Right atrium auricular region (tissue), 2 donors: ENCODE results near the gene DNAJB6. TPM values are rescaled to one million over a fixed set of nuclear protein-coding genes. Genes with fewer than 3 reads are reported as not detected.
"Not testable (repeated sequence)": the region's sequence is repeated elsewhere in the genome, so short reads cannot be mapped to it uniquely, and the experiment has no call there.

Experiments used
- DNase-seq: peaks from one replicate; pipeline ENCODE4 v3.0.0-alpha.2; 2019; ENCODE audit warnings: low spot score
- H3K27ac ChIP-seq, 2 donors: fragments of 200-600 bp; sonication (generic); 1 replicate in 1 of 2; 2 replicates in 1 of 2; pipeline ENCODE4 v1.5.1; 2016 to 2019
- H3K27me3 ChIP-seq, 2 donors: fragments of 200-600 bp; sonication (generic); one replicate each; pipeline versions ENCODE4 v1.5.1 to v1.6.0; 2017 to 2019
- H3K36me3 ChIP-seq: fragments of 200-600 bp; sonication (generic); one replicate; pipeline ENCODE4 v1.5.1; 2016
- H3K4me1 ChIP-seq, 2 donors: fragments of 200-600 bp; sonication (generic); one replicate each; pipeline versions ENCODE4 v1.5.1 to v1.6.0; 2017 to 2019
- H3K4me3 ChIP-seq, 2 donors: fragments of 200-600 bp; sonication (generic); 1 replicate in 1 of 2; 2 replicates in 1 of 2; pipeline ENCODE4 v1.5.1; 2017 to 2019; ENCODE audit warnings: mild to moderate bottlenecking in 1 of 2, moderate library complexity in 1 of 2
- H3K9me3 ChIP-seq, 2 donors: fragments of 200-600 bp; sonication (generic); one replicate each; pipeline ENCODE4 v1.5.1; 2019
- CTCF ChIP-seq, 2 donors: fragments of 200-600 bp; sonication (generic); IDR thresholded peaks; one replicate each; pipeline ENCODE4 v1.5.1; 2019; ENCODE audit warnings: antibody characterized with exemption in 2 of 2
- total RNA-seq, 2 donors: library from RNA; depleted of rRNA; stranded (reverse); fragments of >200 nt; gene quantifications; one replicate each; pipeline ENCODE4 v1.1.0, GENCODE V29; 2016

DNAJB6 gene
- total RNA-seq, 2 donors from 2014 or later = 134 to 137 TPM

DNA sequence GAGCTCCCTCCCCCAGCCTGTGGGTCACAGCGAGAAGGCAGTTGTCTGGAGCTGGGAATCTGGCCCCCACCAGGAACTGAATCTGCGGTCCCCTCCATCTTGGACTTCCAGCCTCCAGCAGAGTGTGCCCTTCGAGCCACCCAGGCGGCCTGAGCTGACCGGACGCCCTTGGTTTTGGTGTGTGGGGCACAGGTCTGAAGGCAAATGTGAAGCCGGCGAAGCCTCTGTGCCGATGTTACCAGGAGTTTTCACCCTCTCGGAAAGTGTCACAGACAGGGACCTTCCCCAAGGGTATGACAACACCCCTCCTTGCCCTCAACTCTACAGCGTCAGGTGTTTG is 109.1 kb downstream of the DNAJB6 start:
- Histone ChIP-seq H3K4me3 (no peak overlapping the region), H3K27me3 (no peaks in the 10 kb centered on the region), H3K4me1 (no peaks in the 10 kb centered on the region), H3K36me3 (no peaks in the 10 kb centered on the region), H3K9me3 (no peaks in the 10 kb centered on the region), H3K27ac (no peak overlapping the region)
- no peak for TF ChIP-seq CTCF (IDR thresholded peaks at IDR 0.05)
- DNase-seq = peak; percentile 23

DNA sequence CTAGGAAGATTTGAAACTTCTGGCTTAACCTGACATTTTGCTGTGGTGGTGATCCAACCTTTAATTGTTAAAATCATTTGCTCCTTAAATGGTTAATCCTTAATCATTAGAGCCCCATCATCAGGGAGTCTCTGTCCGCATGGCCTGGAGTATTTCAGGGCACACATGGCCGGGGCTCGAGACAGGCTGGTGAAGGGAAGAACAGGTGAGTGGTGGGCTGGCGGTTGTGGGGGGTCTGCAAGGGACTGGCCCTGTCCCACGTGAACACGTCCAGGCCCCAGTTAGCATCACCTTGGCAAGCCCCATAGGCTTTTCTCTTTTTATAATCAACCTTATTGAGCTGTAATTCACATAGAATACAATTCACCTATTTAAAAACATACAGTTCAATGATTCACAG is 109.5 kb downstream of the DNAJB6 start:
- Histone ChIP-seq H3K36me3 (no peaks in the 10 kb centered on the region), H3K4me1 (no peaks in the 10 kb centered on the region), H3K4me3 (no peak overlapping the region), H3K9me3 (no peaks in the 10 kb centered on the region), H3K27ac (no peak overlapping the region), H3K27me3 (no peaks in the 10 kb centered on the region)
- no peak for TF ChIP-seq CTCF (IDR thresholded peaks at IDR 0.05)
- DNase-seq = no peak

DNA sequence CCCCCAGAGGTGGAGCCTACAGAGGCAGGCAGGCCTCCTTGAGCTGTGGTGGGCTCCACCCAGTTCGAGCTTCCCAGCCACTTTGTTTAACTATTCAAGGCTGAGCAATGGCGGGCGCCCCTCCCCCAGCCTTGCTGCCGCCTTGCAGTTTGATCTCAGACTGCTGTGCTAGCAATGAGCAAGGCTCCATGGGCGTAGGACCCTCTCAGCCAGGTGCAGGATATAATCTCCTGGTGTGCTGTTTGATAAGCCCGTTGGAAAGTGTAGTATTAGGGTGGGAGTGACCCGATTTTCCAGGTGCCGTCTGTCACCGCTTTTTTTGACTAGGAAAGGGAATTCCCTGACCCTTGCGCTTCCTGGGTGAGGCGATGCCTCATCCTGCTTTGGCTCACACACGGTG is 117.2 kb downstream of the DNAJB6 start:
- not testable (repeated sequence) for H3K27me3 ChIP-seq, H3K27ac ChIP-seq
- DNase-seq = peak; percentile 9

DNA sequence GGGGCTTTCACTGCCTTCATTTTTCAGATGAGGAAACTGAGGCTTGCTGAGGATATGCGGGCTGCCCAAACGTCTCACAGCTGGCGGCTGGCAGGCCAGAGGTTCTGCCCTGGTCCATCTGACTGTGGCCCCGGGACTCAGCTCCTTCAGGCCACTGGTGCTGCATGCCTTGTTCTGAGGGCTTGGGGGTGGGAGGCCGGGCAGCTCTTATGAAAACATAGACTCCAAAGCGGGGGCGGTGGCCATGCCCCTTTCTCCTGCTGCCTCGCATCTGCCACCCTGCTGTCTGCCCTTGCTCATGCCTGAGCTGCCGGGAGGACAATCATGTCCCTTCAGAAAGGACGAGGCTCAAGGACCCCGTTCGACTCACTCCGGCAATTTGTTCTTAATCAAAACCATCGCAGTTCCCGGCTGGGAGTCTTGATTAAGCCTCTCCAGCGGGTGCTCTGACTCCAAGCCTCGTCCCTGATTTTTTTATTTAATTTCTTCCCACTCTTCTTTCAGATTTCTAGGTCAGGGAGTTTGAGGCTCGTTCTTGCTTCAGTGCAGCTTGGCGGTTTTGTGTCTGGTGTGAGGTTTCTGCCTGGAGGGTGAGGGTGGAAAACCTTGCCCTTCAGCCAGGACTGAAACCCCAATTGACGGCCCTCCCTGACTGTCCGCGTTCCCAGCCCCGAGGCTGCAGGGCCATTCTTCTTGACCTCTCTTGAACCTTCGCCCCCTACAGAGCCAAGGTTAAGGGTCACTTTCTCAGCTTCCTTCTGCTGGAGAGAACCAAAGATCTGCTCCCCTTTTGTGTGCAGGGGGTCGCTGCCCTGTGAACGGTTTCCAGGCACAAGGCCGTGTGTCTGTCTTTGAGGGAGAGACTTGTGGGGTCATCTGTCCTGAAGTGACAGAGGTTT is 120.8 kb downstream of the DNAJB6 start:
- no peaks in the 10 kb centered on the region for H3K36me3 ChIP-seq
- no peak overlapping the region for H3K4me3 ChIP-seq
- peaks cover 0 to 6% of the 10 kb centered on the region in 2 donors for H3K9me3 ChIP-seq
- H3K27ac ChIP-seq = no peak overlapping the region
- DNase-seq = peak; percentile 21
- no peaks in the 10 kb centered on the region for H3K27me3 ChIP-seq
- TF ChIP-seq CTCF (IDR thresholded peaks at IDR 0.05) = no peak
- no peaks in the 10 kb centered on the region for H3K4me1 ChIP-seq

More for the DNA sequence above, 117.2 kb downstream of the DNAJB6 start:
- H3K4me1 ChIP-seq, H3K4me3 ChIP-seq, H3K36me3 ChIP-seq, H3K9me3 ChIP-seq: not testable (repeated sequence)

- Histone ChIP-seq H3K4me3 (no peak overlapping the region), H3K9me3 (peaks cover 0 to 6% of the 10 kb centered on the region in 2 donors), H3K27ac (no peak overlapping the region), H3K27me3 (no peaks in the 10 kb centered on the region), H3K36me3 (no peaks in the 10 kb centered on the region), H3K4me1 (no peaks in the 10 kb centered on the region)
- TF ChIP-seq CTCF (IDR thresholded peaks at IDR 0.05) = no peak
- peak; percentile 26 for DNase-seq
Measured at GRCh38 chr7:157458254-157458633, 121.4 kb downstream of the DNAJB6 start.

- no peaks in the 10 kb centered on the region for H3K4me1 ChIP-seq
- H3K27me3 ChIP-seq = peaks cover 0 to 8% of the 10 kb centered on the region in 2 donors
- no peak overlapping the region for H3K4me3 ChIP-seq
- peak; percentile 26 for DNase-seq
- no peak overlapping the region for H3K27ac ChIP-seq
- no peaks in the 10 kb centered on the region for H3K36me3 ChIP-seq
- H3K9me3 ChIP-seq = no peaks in the 10 kb centered on the region
- no peak for TF ChIP-seq CTCF (IDR thresholded peaks at IDR 0.05)
Measured at GRCh38 chr7:157459966-157460365, 123.2 kb downstream of the DNAJB6 start.
